H1 (cell line): ENCODE results near the gene PAK6. TPM values are rescaled to one million over a fixed set of nuclear protein-coding genes. Genes with fewer than 3 reads are reported as not detected.

Experiments
- CTCF ChIA-PET: fragments of 300-600 bp; sonication (Branson Sonifier 250); formaldehyde crosslinking; loops from one replicate; lab custom pipeline; 2021; ENCODE audit not compliant: partially characterized antibody; lab: Charles Lee
- POLR2A ChIA-PET: fragments of 300-600 bp; sonication (Branson Sonifier 250); formaldehyde crosslinking; loops from one replicate; lab custom pipeline; 2021; ENCODE audit warnings: inconsistent platforms; ENCODE audit not compliant: partially characterized antibody; lab: Charles Lee
- DNase-seq, 2 experiments: peaks; one replicate each; pipeline versions ENCODE4 v3.0.0 to v3.0.0-alpha.2; 2010 to 2022; ENCODE audit warnings: low spot score in 2 of 2, low read depth in 1 of 2, mixed read lengths in 1 of 2
- FAIRE-seq: peaks from 2 replicates; lab custom pipeline; 2011; peaks lifted over from hg19 to GRCh38; lab: Jason Lieb, UNC
- H2AFZ ChIP-seq: 2 replicates; pipeline ENCODE4 v1.8.1; 2012; ENCODE audit warnings: low read length, inconsistent platforms
- H2AK5ac ChIP-seq: 2 replicates; pipeline ENCODE4 v1.6.1; 2013; ENCODE audit warnings: low read depth, low read length
- H2BK120ac ChIP-seq: replicated peaks from 2 replicates; pipeline ENCODE3; 2013; ENCODE audit warnings: low read depth, low read length, inconsistent platforms
- H2BK12ac ChIP-seq: 2 replicates; pipeline ENCODE4 v1.6.1; 2013; ENCODE audit warnings: low read depth, low read length
- H2BK15ac ChIP-seq: 2 replicates; pipeline ENCODE4 v1.6.1; 2013; ENCODE audit warnings: low read length
- H2BK20ac ChIP-seq: 2 replicates; pipeline ENCODE4 v1.6.1; 2013; ENCODE audit warnings: low read length
- H2BK5ac ChIP-seq: 2 replicates; pipeline ENCODE4 v1.6.1; 2013; ENCODE audit warnings: low read depth, low read length
- H3K14ac ChIP-seq: 2 replicates; pipeline ENCODE4 v1.6.1; 2013; ENCODE audit warnings: inconsistent platforms; ENCODE audit not compliant: insufficient read length
- H3K18ac ChIP-seq: 2 replicates; pipeline ENCODE4 v1.6.1; 2013; ENCODE audit warnings: low read length; ENCODE audit errors: extremely low read depth
- H3K23ac ChIP-seq: 2 replicates; pipeline ENCODE4 v1.6.1; 2013; ENCODE audit warnings: inconsistent platforms; ENCODE audit not compliant: insufficient read length
- H3K23me2 ChIP-seq: 2 replicates; pipeline ENCODE4 v1.6.1; 2013; ENCODE audit warnings: low read depth, low read length
- H3K27ac ChIP-seq: 2 replicates; pipeline ENCODE4 v1.6.1; 2011; ENCODE audit warnings: low read depth, low read length, inconsistent platforms
- H3K27me3 ChIP-seq, 4 experiments: replicated peaks in 1 of 4; 1 replicate in 1 of 4; 2 replicates in 3 of 4; pipeline versions ENCODE4 v1.6.1 to v1.8.1; 2011 to 2013; ENCODE audit warnings: low read length in 3 of 4, mild to moderate bottlenecking in 3 of 4, inconsistent platforms in 2 of 4, mixed read lengths in 2 of 4, moderate library complexity in 1 of 4; ENCODE audit not compliant: control insufficient read depth in 3 of 4, insufficient read depth in 3 of 4; ENCODE audit errors: extremely low read depth in 1 of 4
- H3K36me3 ChIP-seq, 4 experiments: 2 replicates each; pipeline versions ENCODE4 v1.6.1 to v1.8.1; 2011 to 2013; ENCODE audit warnings: mild to moderate bottlenecking in 4 of 4, low read length in 3 of 4, moderate library complexity in 2 of 4, control low read depth in 1 of 4, inconsistent platforms in 1 of 4; ENCODE audit not compliant: insufficient read depth in 4 of 4, control insufficient read depth in 2 of 4
- H3K4ac ChIP-seq: replicated peaks from 2 replicates; pipeline ENCODE3; 2013; ENCODE audit warnings: low read length, low read depth, mixed read lengths, inconsistent platforms; ENCODE audit not compliant: insufficient read length
- H3K4me1 ChIP-seq, 4 experiments: replicated peaks in 1 of 4; 1 replicate in 1 of 4; 2 replicates in 3 of 4; pipeline versions ENCODE4 v1.6.1 to v1.8.1; 2011 to 2013; ENCODE audit warnings: low read length in 3 of 4, inconsistent platforms in 2 of 4, mixed read lengths in 1 of 4; ENCODE audit not compliant: insufficient read depth in 4 of 4, control insufficient read depth in 3 of 4
- H3K4me2 ChIP-seq, 2 experiments: 2 replicates each; pipeline versions ENCODE4 v1.6.1 to v1.8.1; 2011 to 2013; ENCODE audit warnings: low read depth in 2 of 2, low read length in 2 of 2, control low read depth in 1 of 2, inconsistent platforms in 1 of 2, mild to moderate bottlenecking in 1 of 2; ENCODE audit not compliant: insufficient read depth in 1 of 2
- H3K4me3 ChIP-seq, 4 experiments: fragments of 200-600, 300-600 bp in 1 of 4; sonication (generic), shearing (Covaris generic), sonication (Bioruptor Twin) in 1 of 4; 2 replicates each; pipeline versions ENCODE4 v1.5.1 to v1.8.1; 2011 to 2016; ENCODE audit warnings: low read length in 4 of 4, low read depth in 3 of 4, control low read depth in 2 of 4, inconsistent platforms in 2 of 4, mild to moderate bottlenecking in 2 of 4, mixed read lengths in 1 of 4, moderate library complexity in 1 of 4; ENCODE audit not compliant: insufficient read depth in 2 of 4; ENCODE audit errors: extremely low read depth in 1 of 4
- H3K56ac ChIP-seq: replicated peaks from 2 replicates; pipeline ENCODE3; 2013; ENCODE audit warnings: low read depth, mild to moderate bottlenecking, mixed read lengths, low read length, inconsistent platforms; ENCODE audit not compliant: insufficient read length
- H3K79me1 ChIP-seq: 2 replicates; pipeline ENCODE4 v1.6.1; 2013; ENCODE audit warnings: low read depth, low read length, control low read depth
- H3K79me2 ChIP-seq, 2 experiments: 2 replicates each; pipeline versions ENCODE4 v1.6.1 to v1.8.1; 2012 to 2013; ENCODE audit warnings: low read length in 2 of 2, mild to moderate bottlenecking in 2 of 2, inconsistent platforms in 1 of 2; ENCODE audit not compliant: insufficient read depth in 2 of 2, control insufficient read depth in 1 of 2
- H3K9ac ChIP-seq, 4 experiments: replicated peaks in 1 of 4; 1 replicate in 1 of 4; 2 replicates in 3 of 4; pipeline versions ENCODE4 v1.6.1 to v1.8.1; 2011 to 2013; ENCODE audit warnings: low read depth in 3 of 4, low read length in 3 of 4, control low read depth in 2 of 4, mild to moderate bottlenecking in 2 of 4, moderate library complexity in 2 of 4, inconsistent platforms in 1 of 4; ENCODE audit errors: extremely low read depth in 1 of 4
- H3K9me3 ChIP-seq, 2 experiments: 2 replicates each; pipeline versions ENCODE4 v1.6.1 to v1.8.1; 2012 to 2013; ENCODE audit warnings: mild to moderate bottlenecking in 2 of 2, moderate library complexity in 2 of 2, control low read depth in 1 of 2, inconsistent platforms in 1 of 2, low read depth in 1 of 2, low read length in 1 of 2, mixed read lengths in 1 of 2; ENCODE audit not compliant: insufficient read depth in 2 of 2
- H4K20me1 ChIP-seq, 2 experiments: replicated peaks in 1 of 2; 2 replicates each; pipeline versions ENCODE3 to v1.8.1; 2011 to 2013; ENCODE audit warnings: inconsistent platforms in 2 of 2, low read length in 2 of 2, mild to moderate bottlenecking in 1 of 2; ENCODE audit not compliant: insufficient read depth in 2 of 2, control insufficient read depth in 1 of 2
- H4K5ac ChIP-seq: 2 replicates; pipeline ENCODE4 v1.6.1; 2013; ENCODE audit warnings: low read length, low read depth, mixed read lengths, inconsistent platforms; ENCODE audit not compliant: insufficient read length
- H4K8ac ChIP-seq: 2 replicates; pipeline ENCODE4 v1.8.0; 2013; ENCODE audit warnings: mild to moderate bottlenecking, moderate library complexity, low read length, inconsistent platforms; ENCODE audit not compliant: insufficient read depth; ENCODE audit errors: extremely low read depth
- H4K91ac ChIP-seq: replicated peaks from 2 replicates; pipeline ENCODE3; 2013; ENCODE audit warnings: low read length, mixed read lengths, inconsistent platforms; ENCODE audit not compliant: insufficient read length
- CHD1 ChIP-seq: IDR thresholded peaks from 2 replicates; pipeline ENCODE4 v1.6.1; 2012; ENCODE audit warnings: low read depth, low read length, improper control_type of control experiment
- CHD2 ChIP-seq: IDR thresholded peaks from 2 replicates; pipeline ENCODE4 v1.6.1; 2012; ENCODE audit warnings: low read length, improper control_type of control experiment
- CTBP2 ChIP-seq: IDR thresholded peaks from 2 replicates; pipeline ENCODE4 v1.7.0; 2011; ENCODE audit warnings: borderline replicate concordance, mild to moderate bottlenecking, moderate library complexity, mixed read lengths, low read length; ENCODE audit not compliant: insufficient read depth, insufficient read length
- GABPA ChIP-seq: IDR thresholded peaks from 2 replicates; pipeline ENCODE4 v1.6.1; 2011; ENCODE audit warnings: mild to moderate bottlenecking, low read length, moderate library complexity, borderline replicate concordance; ENCODE audit not compliant: insufficient read depth
- POLR2AphosphoS5 ChIP-seq: IDR thresholded peaks from 2 replicates; pipeline ENCODE4 v1.6.1; 2011; ENCODE audit warnings: low read depth, low read length
- RBBP5 ChIP-seq: IDR thresholded peaks from 2 replicates; pipeline ENCODE4 v1.7.1; 2012; ENCODE audit warnings: low read depth, mild to moderate bottlenecking, inconsistent platforms, low read length, moderate library complexity, borderline replicate concordance
- WGBS, 2 experiments: shearing (Covaris generic) in 1 of 2; methylation state at CpG; one replicate each; pipeline versions ENCODE4 v1.1.6 to v1.1.7; 2013 to 2015; ENCODE audit warnings: low lambda C conversion rate in 2 of 2, mixed read lengths in 2 of 2, inconsistent platforms in 1 of 2, low coverage in 1 of 2, missing lambda C conversion rate in 1 of 2; ENCODE audit not compliant: insufficient replicate concordance in 2 of 2, insufficient coverage in 1 of 2, insufficient read length in 1 of 2; ENCODE audit errors: extremely low coverage in 1 of 2, missing lambda C conversion rate in 1 of 2; 5-methylcytosine and 5-hydroxymethylcytosine counted together
- polyA plus RNA-seq, 7 experiments: library from polyadenylated mRNA; depleted of rRNA in 3 of 7; stranded (reverse) in 5 of 7; unstranded in 2 of 7; fragments of >200 nt in 5 of 7; fragments of 200-250 nt in 2 of 7; gene quantifications; 1 replicate in 5 of 7; 2 replicates in 1 of 7; 4 replicates in 1 of 7; pipeline versions ENCODE4 v1.2.1 to v1.2.3, GENCODE V29; 2011 to 2013; ENCODE audit warnings: missing spikeins in 2 of 7, mixed read lengths in 2 of 7
- total RNA-seq: library from RNA; stranded (reverse); fragmentation: NEBNext Ultra II Directional; extraction: Animal tissue kit (Norgen Biotek cat#: 25700); gene quantifications from 2 replicates; pipeline ENCODE4 v1.2.1, GENCODE V29; 2021
- TF ChIP-seq, protein P1 (sequence below): IDR thresholded peaks from 2 replicates; pipeline ENCODE4 v1.6.1; 2012; ENCODE audit warnings: low read length, inconsistent platforms

PAK6 gene
- total and polyA plus RNA-seq, 2 of the 8 experiments (the other 6 are each of a cell fraction or from before 2014, with no cell fraction given), result 6.9 to 9.4 TPM

GRCh38 chr15:40309344-40309862, 70.5 kb downstream of the PAK6 start:
- ChIA-PET POLR2A (interaction anchor here (0.8 to 6.0 kb wide), 9 partner anchors 14 to 111 kb away, joined by 3 to 29 read pairs (median 9); partner anchors contain the start of genes ANKRD63 and INAFM2), CTCF (interaction anchor here (0.5 to 23.9 kb wide), 25 partner anchors 8 to 218 kb away, joined by 3 to 584 read pairs (median 10); partner anchors contain the start of genes ANKRD63, CCDC9B, INAFM2 and PAK6)
- Histone ChIP-seq H3K14ac (no peak overlapping the region), H2BK120ac (no peak overlapping the region), H2BK20ac (peak overlapping the region; percentile 93; the same call in 1 of the 2 replicates), H2BK5ac (no peak overlapping the region), H2BK15ac (peak overlapping the region; percentile 31; the same call in 1 of the 2 replicates), H3K4me2 (no peak overlapping the region), H3K4ac (no peak overlapping the region), H3K23me2 (no peaks in the 10 kb centered on the region; the same call in 1 of the 2 replicates), H3K79me1 (no peaks in the 10 kb centered on the region), H3K4me3 (no peak overlapping the region), H4K20me1 (peaks cover 1 to 4% of the 10 kb centered on the region in 2 experiments), H3K4me1 (peaks cover 0 to 29% (median 21%) of the 10 kb centered on the region in 4 experiments; a peak in 6 of 7 replicates), H3K9me3 (no peaks in the 10 kb centered on the region), H3K56ac (no peak overlapping the region), H3K36me3 (no peaks in the 10 kb centered on the region), H3K79me2 (no peaks in the 10 kb centered on the region), H4K91ac (no peak overlapping the region), H3K9ac (no peak overlapping the region), H3K18ac (no peak overlapping the region), H4K5ac (no peak overlapping the region), H4K8ac (no peak overlapping the region), H3K23ac (no peak overlapping the region), H2AK5ac (no peak overlapping the region), H2BK12ac (peak overlapping the region; percentile 75; the same call in 1 of the 2 replicates), H3K27ac (no peak overlapping the region), H3K27me3 (peaks cover 0 to 6% (median 0%) of the 10 kb centered on the region in 4 experiments; a peak in 3 of 7 replicates), H2AFZ (no peak overlapping the region)
- 72% methylated on average over 8 of the region's 8 CpGs; no CpG with 5 or more reads in 1 of the 2 experiments for WGBS, 2 experiments
- TF ChIP-seq GABPA, result no peak
- no peak for TF ChIP-seq POLR2AphosphoS5
- TF ChIP-seq, protein P1, sequence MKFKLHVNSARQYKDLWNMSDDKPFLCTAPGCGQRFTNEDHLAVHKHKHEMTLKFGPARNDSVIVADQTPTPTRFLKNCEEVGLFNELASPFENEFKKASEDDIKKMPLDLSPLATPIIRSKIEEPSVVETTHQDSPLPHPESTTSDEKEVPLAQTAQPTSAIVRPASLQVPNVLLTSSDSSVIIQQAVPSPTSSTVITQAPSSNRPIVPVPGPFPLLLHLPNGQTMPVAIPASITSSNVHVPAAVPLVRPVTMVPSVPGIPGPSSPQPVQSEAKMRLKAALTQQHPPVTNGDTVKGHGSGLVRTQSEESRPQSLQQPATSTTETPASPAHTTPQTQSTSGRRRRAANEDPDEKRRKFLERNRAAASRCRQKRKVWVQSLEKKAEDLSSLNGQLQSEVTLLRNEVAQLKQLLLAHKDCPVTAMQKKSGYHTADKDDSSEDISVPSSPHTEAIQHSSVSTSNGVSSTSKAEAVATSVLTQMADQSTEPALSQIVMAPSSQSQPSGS, result no peak
- no peak for TF ChIP-seq CHD2
- no peak for TF ChIP-seq CHD1
- no peak for TF ChIP-seq RBBP5
- TF ChIP-seq CTBP2, result no peak
- FAIRE-seq, result no peak
- no peak for DNase-seq
